GM20000 (cell line): Measurements from ENCODE around the gene SYCP3.
"Not testable (repeated sequence)": the region's sequence is repeated elsewhere in the genome, so short reads cannot be mapped to it uniquely, and the experiment has no call there.

Experiments used
- DNase-seq: peaks from one replicate; pipeline ENCODE4 v3.0.0; 2012; ENCODE audit warnings: low spot score
- CTCF ChIP-seq: IDR thresholded peaks from 2 replicates; pipeline ENCODE4 v1.5.1; 2012; ENCODE audit warnings: mild to moderate bottlenecking, control low read depth; ENCODE audit errors: extremely low read depth, missing control alignments

SYCP3 gene

GRCh38 chr12:101694986-101695385 lies 44.3 kb downstream of the SYCP3 start:
- no peak for DNase-seq
- no peak for TF ChIP-seq CTCF

GRCh38 chr12:101694297-101694848 lies 44.9 kb downstream of the SYCP3 start:
- TF ChIP-seq CTCF, result no peak

GRCh38 chr12:101691503-101692096 lies 47.7 kb downstream of the SYCP3 start:
- TF ChIP-seq CTCF, result no peak

More at GRCh38 chr12:101694297-101694848, 44.9 kb downstream of the SYCP3 start:
- DNase-seq, result no peak

GRCh38 chr12:101690544-101691098 lies 48.6 kb downstream of the SYCP3 start:
- TF ChIP-seq CTCF, result no peak
- no peak for DNase-seq

More at GRCh38 chr12:101691503-101692096, 47.7 kb downstream of the SYCP3 start:
- DNase-seq, result no peak

- TF ChIP-seq CTCF, result no peak
- DNase-seq, result no peak
These were observed 53.1 kb downstream of the SYCP3 start for GRCh38 chr12:101686176-101686575.

- no peak for TF ChIP-seq CTCF
- DNase-seq, result no peak
These were observed 54.2 kb downstream of the SYCP3 start for GRCh38 chr12:101685092-101685491.

GRCh38 chr12:101681627-101682026 lies 57.6 kb downstream of the SYCP3 start:
- DNase-seq, result not testable (repeated sequence)

GRCh38 chr12:101680647-101681046 lies 58.6 kb downstream of the SYCP3 start:
- no peak for DNase-seq
- no peak for TF ChIP-seq CTCF
